Inferior parietal cortex (tissue), 1 donor: ENCODE measurements around the gene CHADL.

Experiments
- DNase-seq: peaks from one replicate; pipeline ENCODE4 v3.0.0-alpha.2; 2016; ENCODE audit errors: extremely low spot score

CHADL gene

GRCh38 chr22:41256254-41257253, 15.8 kb upstream of the CHADL start:
- no peak for DNase-seq

DNA sequence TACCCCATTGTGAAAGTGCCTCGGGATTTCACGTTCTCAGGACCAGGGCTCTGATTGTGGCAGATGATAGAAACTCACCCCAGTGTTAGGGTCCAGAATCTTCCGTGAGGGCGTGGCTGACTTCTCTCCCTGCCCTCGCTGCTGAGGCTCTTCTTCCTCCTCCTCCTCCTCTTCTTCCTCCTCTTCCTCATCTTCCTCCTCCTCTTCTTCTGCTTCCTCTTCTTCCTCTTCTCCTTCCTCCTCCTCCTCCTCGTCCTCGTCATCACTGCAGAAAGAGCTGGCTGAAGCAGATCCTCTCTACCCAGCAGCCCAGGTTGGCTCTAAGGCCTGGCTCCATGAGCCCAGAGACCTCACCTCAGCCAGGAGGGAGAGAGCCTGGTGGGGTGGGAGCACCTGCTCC, 13.5 kb upstream of the CHADL start:
- no peak for DNase-seq

DNA sequence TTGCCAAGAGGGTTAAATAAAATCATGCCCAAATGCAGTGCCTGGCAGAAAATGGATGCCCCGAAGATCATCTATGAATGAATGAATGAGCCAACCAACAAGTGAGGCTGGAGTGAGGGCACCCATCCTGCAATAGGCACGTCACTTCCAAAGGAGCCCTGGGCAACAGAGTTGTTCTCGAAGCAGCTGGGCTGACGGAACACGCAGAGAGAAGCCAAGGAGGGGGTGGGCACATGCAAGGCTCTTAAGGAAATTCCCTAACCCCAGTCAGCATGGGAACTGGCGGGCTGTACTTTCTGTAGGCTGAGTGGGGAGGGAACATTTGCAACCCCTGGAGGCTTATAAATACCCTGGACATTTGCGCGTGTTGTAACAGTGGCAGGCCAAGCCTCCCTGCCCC, 11.6 kb upstream of the CHADL start:
- DNase-seq = no peak

DNA sequence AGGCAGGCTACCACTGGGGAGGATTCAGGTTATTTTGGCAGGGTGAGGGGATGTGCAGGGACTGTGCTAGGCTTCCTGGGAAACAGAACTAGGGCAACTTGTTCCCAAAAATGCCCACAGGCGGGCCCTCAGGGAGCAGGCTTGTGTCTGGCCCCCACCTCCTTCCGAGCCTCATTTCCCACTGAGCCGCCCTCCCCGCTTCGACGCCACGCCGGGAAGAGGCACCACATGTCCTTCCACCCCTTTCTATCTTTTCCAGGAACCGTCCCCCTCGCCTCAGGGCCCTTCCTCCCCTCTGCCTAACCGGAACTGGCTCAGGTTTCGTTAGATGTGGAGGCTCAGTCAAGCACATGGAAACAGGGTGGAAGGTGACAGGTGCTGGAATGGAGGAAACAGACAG, 9.4 kb upstream of the CHADL start:
- DNase-seq = no peak

DNA sequence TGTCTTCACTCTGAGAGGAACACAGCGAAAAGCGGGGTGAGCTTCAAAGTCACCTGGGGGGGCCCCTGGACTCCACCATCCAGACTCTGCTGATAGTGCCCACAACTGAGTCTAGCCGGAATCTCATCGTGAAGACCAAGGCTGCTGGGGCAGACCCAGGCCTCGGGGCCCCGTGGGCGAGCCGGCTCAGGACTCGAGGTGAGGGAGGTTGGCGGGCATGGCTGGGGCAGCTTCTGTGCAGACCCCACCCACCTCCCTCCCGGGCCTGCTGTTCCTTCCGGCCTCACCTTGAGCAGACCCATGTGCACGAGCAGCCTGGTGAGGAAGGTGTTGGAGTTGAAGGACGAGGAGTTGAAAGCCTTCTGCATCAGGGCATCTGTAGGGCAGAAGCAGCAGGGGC, 8.7 kb upstream of the CHADL start:
- no peak for DNase-seq

DNA sequence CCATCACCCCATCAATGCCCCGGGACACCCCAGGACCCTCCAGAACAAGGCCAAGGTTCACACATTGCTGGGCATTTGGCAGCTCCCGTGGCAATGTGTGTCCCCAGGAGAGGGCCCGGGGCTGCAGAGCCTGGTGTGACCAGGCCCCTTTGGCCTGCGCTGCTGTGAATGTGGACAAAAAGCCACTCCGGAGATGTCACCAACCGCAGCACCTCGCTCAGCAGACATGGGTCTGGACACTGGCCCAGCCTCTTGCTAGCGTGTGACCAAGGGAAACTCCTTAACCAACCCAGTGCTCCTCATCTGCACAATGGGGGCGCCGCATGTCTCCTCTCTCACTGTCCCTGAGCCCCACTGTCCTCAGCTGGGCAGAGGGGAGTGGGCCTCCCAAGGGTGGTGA, 8.0 kb upstream of the CHADL start:
- DNase-seq = no peak

DNA sequence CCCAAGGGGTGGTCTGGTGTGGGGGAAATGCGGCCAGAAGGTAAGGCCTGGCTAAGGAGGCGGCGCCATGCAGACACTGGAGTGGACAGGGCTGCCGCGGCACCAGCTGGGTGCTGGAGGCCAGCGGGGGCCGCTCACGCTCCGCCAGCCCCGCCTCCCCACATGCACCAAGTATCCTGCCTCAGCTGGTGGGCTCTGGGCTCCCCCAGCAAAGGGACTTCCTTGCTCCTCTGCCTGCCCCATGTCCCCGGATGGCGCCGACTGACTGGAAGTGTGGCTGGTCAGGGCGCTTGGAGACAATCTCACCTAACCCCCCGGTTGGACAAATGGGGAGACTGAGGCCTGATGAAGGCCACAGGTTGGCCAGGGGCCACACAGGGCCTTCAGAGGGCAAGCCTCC, 7.6 kb upstream of the CHADL start:
- no peak for DNase-seq

GRCh38 chr22:41247703-41248102, 7.0 kb upstream of the CHADL start:
- no peak for DNase-seq

GRCh38 chr22:41245917-41246499, 5.3 kb upstream of the CHADL start:
- DNase-seq = no peak

DNA sequence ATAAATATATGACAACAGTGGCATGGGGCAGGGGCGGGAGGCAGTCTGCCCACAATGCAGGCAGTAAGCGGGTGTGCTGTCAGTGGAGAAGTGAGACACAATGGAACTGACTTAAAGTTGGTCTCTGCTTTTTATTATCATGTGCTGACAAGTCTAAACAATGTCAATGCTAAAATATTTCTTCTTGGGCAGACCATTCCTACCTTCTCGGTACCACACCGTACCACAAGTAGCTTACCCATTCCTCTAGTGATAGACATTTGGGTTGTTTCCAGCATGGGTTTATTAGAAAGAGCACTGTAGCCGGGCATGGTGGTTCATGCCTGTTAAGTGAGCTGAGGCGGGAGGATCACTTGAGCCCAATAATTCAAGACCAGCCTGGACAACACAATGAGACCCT, 2.6 kb upstream of the CHADL start:
- no peak for DNase-seq

DNA sequence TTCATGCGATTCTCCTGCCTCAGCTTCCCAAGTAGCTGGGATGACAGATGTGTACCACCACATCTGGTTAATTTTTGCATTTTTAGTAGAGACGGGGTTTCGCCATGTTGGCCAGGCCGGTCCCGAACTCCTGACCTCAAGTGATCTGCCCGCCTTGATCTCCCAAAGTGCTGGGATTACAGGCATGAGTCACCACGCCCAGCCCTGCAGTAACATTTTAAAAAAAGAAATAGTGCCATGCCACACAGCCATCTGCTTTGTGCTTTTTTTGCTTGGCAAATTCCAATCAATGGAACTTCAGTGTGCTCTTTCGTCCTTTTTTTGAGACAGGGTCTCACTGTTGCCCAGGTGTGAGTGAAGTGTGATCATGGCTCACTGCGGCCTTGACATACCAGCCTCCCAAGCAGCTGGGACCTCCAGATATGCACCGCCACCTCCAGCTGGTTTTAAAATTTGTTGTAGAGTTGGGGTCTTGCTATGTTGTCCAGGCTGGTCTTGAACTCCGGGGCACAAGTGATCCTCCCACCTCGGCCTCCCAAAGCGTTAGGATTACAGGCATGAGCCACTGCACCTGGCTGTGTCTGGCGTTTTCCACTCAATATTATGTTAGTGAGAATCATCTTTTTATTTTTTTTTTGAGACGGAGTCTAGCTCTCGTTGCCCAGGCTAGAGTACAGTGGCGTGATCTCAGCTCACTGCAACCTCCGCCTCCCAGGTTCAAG, 1.8 kb upstream of the CHADL start:
- DNase-seq = no peak

GRCh38 chr22:41241133-41241676, 474 bp upstream of the CHADL start:
- DNase-seq = no peak

DNA sequence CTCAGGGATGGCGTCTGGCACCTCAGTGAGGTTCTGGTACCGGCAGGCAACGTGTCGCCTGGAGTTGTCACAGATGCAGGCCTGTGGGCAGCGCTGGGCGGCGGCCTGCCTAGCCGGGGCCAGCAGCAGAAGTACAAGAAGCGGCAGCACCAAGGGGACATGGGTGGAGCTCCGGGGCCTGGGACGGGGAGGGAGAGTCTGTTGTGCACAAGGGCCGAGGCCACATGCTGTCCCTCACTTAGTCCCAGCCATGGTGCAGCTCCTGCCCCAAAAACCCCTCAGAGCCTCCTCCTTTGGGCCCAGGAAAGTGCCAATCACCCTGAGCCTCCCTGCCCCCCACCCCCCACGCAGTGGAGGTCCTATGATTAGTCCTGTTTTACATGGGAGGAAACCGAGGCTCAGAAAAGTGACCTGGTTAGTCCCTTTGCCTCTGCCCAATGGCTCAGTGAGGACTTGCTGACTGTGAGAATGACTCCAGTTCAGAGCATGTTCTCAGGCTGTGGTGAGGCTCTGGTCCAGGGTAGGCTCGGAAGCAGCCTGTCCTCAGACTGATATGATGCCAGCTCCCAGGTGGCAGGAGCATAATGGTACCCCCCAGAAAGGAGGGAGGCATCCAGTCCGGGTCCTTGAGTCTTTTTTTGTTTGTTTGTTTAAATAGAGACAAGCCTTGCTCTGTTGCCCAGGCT, 1.1 kb downstream of the CHADL start:
- no peak for DNase-seq

GRCh38 chr22:41238570-41239442, 1.9 kb downstream of the CHADL start:
- DNase-seq = no peak

DNA sequence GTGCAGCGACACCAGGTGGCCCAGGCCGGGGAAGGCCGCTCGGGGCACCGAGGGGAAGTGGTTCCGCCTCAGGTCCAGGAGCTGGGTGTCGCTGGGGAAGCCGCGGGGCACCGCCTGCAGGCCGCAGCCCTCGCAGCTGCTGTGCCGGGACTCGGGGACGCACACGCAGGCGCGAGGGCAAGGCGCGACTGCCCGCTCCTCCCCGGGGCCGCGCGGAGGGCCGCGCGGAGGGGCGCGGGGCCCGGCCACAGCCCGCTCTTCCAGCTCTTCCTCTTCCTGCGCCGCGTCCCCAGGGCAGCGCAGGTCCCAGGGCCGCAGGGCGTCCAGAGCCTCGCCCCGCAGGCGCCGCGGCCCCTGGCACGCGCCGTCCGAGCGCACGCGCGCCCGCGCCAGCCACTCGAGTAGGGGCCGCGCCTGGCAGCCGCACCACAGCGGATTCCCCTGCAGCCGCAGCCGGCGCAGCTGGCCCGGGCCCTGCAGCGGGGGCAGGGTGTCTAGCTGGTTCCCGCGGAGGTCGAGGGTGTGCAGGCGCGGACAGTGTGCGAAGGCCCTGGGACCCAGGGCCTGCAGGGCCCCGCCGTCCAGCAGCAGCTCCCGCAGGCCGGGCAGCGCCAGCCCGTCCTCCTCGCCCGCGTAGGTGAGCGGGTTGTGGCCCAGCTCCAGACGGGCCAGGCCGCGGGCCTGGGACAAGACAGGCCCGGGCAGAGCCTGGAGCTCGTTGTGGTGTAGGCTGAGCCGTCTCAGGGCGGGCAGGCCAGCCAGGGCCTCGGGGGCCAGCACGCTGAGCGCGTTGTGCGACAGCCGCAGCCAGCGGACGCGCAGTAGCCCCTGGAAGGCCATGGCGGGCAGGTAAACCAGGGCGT, 2.8 kb downstream of the CHADL start:
- no peak for DNase-seq

- no peak for DNase-seq
These were observed 3.6 kb downstream of the CHADL start for GRCh38 chr22:41237036-41237706.

DNA sequence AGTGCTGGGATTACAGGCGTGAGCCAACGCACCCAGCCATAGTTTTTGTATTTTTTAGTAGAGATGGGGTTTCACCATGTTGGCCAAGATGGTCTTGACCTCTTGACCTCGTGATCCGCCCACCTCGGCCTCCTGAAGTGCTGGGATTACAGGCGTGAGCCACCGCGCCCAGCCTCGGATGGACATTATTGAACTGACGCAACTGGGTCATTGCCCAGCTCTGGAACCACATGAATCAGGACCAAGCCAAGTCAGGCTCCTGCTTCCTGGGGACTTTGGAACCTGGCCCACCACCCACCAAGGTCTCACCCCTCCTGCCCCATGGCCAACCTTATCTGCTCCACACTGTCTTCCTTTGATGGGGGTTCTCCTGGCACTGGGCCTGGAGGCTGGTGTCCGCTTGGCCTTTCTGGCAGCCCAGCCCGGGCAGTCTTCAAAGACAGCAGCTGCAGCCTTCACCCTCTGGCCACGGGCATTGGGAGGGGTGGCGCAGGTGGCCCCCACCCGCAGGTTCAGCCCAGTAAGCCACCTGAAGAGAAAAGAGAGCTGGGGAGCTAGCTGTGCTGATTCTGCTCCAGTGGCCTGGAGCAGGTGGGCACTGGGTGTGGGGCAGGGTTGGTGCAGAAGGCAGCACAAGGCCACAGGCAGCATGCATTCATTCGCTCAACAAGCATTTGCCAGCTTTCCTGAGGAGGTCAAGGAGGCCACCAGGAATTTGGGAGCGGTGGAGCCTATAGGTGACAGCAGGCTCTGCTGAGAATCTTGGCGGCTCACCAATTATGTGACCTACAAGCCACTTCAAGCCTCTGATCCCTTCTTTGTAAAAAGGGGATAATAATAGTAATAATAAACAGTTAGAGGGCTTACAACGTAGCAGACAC, 5.7 kb downstream of the CHADL start:
- DNase-seq = no peak

- DNase-seq = no peak
These were observed 9.4 kb downstream of the CHADL start for GRCh38 chr22:41231369-41231768.
